Cardiac fibroblast (primary cell): ENCODE measurements around the gene TOMM40L.
"Not testable (repeated sequence)": the region's sequence is repeated elsewhere in the genome, so short reads cannot be mapped to it uniquely, and the experiment has no call there.

Experiments
- DNase-seq, 2 donors: peaks; one replicate each; pipeline versions ENCODE4 v3.0.0 to v3.0.0-alpha.2; 2010; ENCODE audit warnings: low read depth in 2 of 2
- H3K4me3 ChIP-seq, 2 donors: replicated peaks in 1 of 2; 1 replicate in 1 of 2; 2 replicates in 1 of 2; pipeline ENCODE4 v1.5.1; 2011; ENCODE audit warnings: low read depth in 2 of 2, low read length in 2 of 2, mild to moderate bottlenecking in 2 of 2, moderate library complexity in 1 of 2
- CTCF ChIP-seq: IDR thresholded peaks from one replicate; pipeline ENCODE4 v1.5.1; 2011; ENCODE audit warnings: low read depth, mild to moderate bottlenecking, low read length, inconsistent platforms

TOMM40L gene

DNA sequence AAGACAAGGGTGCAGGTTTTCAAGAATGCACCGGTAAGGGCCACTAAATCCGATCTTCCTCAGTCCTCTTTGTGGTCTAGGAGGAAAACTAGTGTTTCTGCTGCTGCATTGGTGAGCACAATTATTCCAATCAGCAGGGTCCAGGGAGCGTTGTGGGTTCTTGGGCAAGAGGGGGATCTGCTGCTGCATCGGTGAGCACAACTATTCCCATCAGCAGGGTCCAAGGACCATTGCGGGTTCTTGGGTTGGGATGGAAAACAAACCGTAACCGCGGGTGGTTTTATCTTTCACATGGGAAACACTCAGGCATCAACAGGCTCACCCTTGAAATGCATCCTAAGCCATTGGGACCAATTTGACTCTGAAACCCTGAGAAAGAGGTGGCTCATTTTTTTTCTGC lies 25.7 kb downstream of the TOMM40L start:
- no peak overlapping the region for H3K4me3 ChIP-seq
- TF ChIP-seq CTCF, result no peak
- no peak for DNase-seq

DNA sequence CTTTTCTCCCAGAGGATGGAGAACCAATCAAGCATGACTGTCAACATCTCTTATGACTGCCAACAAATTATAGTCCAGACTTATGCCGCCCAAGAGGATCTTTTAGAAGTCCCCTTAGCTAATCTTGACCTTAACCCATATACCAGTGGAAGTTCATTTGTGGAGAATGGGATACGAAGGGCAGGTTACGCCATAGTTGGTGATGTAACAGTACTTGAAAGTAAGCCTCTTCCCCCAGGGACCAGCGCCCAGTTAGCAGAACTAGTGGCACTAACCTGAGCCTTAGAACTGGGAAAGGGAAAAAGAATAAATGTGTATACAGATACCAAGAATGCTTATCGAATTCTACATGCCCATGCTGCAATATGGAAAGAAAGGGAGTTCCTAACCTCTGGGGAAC lies 29.4 kb downstream of the TOMM40L start:
- not testable (repeated sequence) for H3K4me3 ChIP-seq, DNase-seq

DNA sequence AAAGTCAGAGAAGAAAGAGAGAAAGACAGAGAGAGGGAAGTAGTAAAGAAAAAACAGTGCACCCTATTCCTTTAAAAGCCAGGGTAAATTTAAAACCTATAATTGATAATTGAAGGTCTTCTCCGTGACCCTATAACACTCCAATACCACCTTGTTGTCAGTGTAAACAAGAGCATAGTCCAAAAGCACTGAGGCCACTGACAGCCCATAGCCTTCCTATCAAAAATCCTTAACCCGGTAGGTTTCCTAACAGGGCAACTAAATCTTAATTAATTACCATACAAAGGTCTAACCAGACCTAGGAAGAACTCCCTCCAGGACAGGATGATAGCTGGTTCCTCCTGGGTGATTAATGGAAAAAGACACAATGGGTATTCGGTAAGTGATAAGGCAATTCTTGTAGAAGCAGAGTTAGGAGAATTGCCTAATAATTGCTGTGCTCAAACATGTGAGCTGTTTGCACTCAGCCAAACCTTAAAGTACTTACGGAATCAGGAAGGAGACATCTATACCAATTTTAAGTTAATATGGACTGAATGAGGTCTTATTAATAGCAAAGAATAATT lies 30.2 kb downstream of the TOMM40L start:
- DNase-seq, H3K4me3 ChIP-seq: not testable (repeated sequence)

DNA sequence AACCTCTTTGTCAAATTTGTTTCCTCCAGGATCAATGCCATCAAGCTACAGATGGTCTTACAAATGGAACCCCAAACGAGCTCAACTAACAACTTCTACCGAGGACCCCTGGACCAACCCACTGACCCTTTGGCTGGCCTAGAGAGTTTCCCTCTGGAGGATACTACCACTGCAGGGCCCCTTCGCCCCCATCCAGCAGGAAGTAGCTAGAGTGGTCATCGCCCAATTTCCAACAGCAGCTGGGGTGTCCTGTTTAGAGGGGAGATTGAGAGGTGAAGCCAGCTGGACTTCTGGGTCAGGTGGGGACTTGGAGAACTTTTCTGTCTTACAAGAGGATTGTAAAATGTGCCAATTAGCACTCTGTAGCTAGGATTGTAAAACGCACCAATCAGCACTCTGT lies 31.2 kb downstream of the TOMM40L start:
- H3K4me3 ChIP-seq, DNase-seq: not testable (repeated sequence)

DNA sequence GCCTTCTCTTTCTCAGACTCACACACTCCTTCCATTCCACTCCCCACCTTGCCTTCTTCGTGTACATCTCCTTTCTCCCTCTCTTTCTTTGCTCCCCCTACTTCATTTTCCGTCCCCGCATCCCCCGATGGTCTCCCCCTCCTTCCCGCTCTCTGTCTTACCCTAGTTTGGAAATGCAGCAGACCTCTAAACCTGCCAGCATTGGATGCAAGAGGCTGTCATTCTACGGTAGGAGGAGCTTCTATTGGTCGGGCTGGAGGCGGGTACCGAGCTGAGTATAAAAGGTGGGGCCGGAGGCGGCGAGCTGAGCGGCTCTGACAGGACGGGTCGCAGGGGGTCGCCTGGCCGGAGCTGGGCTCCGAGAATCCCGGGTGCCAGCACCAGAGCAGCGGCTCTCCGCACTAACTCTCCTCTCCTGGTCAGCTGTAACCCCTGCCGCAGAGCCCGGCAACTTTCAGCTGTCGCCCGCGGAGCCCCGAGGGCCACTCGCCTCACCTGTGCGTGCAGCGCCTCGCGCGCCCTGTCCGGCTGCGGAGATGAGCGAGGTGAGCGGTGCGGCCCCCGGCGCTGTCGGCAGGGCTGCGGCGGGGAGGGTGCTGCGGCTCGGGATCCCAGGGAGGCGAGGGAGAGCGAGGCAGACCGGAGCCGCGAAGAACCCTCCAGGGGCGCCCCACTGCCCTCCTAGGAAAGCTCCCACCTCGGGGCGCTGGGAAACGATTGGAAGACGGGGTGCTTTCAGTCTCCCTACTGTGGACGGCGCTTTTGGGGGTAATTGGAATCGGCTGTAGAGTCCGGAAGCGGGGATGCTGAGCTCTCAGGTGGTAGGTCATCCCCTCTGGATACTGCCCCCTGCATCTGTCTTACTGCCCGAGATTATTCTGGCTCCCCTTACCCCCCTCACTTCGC lies 32.8 kb downstream of the TOMM40L start, which contains the start of gene PCP4L1:
Gene PCP4L1 (plus strand): TSS at position 307 of the 906 bp plus-strand sequence. CDS start 230 bp downstream, at position 537.
- peak; percentile 67 for DNase-seq
- H3K4me3 ChIP-seq, result peak within 1 kb of the TSS; percentile 46 to 57
- no peak for TF ChIP-seq CTCF

GRCh38 chr1:161259345-161259702 lies 33.5 kb downstream of the TOMM40L start:
- TF ChIP-seq CTCF, result no peak
- no peak for DNase-seq
- no peak overlapping the region for H3K4me3 ChIP-seq

DNA sequence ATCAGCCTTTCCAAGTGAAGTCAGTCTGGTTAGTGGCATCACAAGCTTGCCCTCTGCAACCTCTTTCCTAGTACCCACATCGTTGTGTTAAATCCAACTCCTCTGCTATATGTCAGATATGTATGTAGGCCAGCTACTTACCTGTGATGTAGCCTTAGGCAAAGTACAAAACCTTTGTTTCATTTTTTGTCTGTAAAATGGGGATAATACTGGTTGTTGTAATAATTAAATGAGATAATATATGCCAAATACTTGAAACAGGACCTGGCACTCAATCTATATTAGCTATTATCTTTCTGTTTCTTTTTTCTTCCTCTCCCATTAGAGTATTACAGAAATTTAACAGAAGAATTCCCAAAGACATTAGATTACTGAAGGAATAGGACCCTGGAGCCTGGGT lies 33.9 kb downstream of the TOMM40L start:
- DNase-seq, result no peak
- TF ChIP-seq CTCF, result no peak
- no peak overlapping the region for H3K4me3 ChIP-seq

- DNase-seq, result no peak
- TF ChIP-seq CTCF, result no peak
- no peak overlapping the region for H3K4me3 ChIP-seq
These were observed 34.8 kb downstream of the TOMM40L start for GRCh38 chr1:161260376-161261260.
